A204.1 (cell line): ENCODE measurements around the gene PFKFB2.
A peak's percentile ranks its signal among the peaks of the same experiment; 100 is the strongest.
"Not testable (repeated sequence)": the region's sequence is repeated elsewhere in the genome, so short reads cannot be mapped to it uniquely, and the experiment has no call there.

Source experiments
- FAIRE-seq: peaks from 2 replicates; lab custom pipeline; 2012; peaks lifted over from hg19 to GRCh38; lab: Jason Lieb, UNC

Gene PFKFB2

GRCh38 chr1:207039380-207040180 lies 13.5 kb upstream of the PFKFB2 start:
- FAIRE-seq, result no peak

- FAIRE-seq, result no peak
These were observed 12.9 kb upstream of the PFKFB2 start for GRCh38 chr1:207040181-207040533.

- FAIRE-seq, result not testable (repeated sequence)
These were observed 11.7 kb upstream of the PFKFB2 start for GRCh38 chr1:207041397-207041796.

GRCh38 chr1:207045453-207045852 lies 7.6 kb upstream of the PFKFB2 start:
- no peak for FAIRE-seq

GRCh38 chr1:207047505-207047904 lies 5.6 kb upstream of the PFKFB2 start:
- no peak for FAIRE-seq

GRCh38 chr1:207048041-207048440 lies 5.0 kb upstream of the PFKFB2 start:
- FAIRE-seq, result no peak

GRCh38 chr1:207049054-207049453 lies 4.0 kb upstream of the PFKFB2 start:
- FAIRE-seq, result no peak

GRCh38 chr1:207049514-207049913 lies 3.6 kb upstream of the PFKFB2 start:
- FAIRE-seq, result no peak

- FAIRE-seq, result peak; percentile 40
These were observed 3.1 kb upstream of the PFKFB2 start for GRCh38 chr1:207049974-207050391.

- FAIRE-seq, result no peak
These were observed 2.4 kb upstream of the PFKFB2 start for GRCh38 chr1:207050480-207051190.

- no peak for FAIRE-seq
These were observed 1.7 kb upstream of the PFKFB2 start, which contains the start of gene YOD1 for GRCh38 chr1:207051191-207051943. YOD1 (minus strand) TSS chr1:207051208; CDS start chr1:207051030, 178 bp downstream.

GRCh38 chr1:207054491-207054890 lies 1.4 kb downstream of the PFKFB2 start:
- FAIRE-seq, result no peak

GRCh38 chr1:207055386-207056001 lies 2.4 kb downstream of the PFKFB2 start:
- no peak for FAIRE-seq

- no peak for FAIRE-seq
These were observed 3.6 kb downstream of the PFKFB2 start for GRCh38 chr1:207056673-207057072.

- FAIRE-seq, result no peak
These were observed 5.2 kb downstream of the PFKFB2 start for GRCh38 chr1:207058252-207058651.

- no peak for FAIRE-seq
These were observed 6.1 kb downstream of the PFKFB2 start for GRCh38 chr1:207058878-207059867.

GRCh38 chr1:207059881-207060280 lies 6.8 kb downstream of the PFKFB2 start:
- FAIRE-seq, result no peak

- no peak for FAIRE-seq
These were observed 7.5 kb downstream of the PFKFB2 start for GRCh38 chr1:207060596-207060995.

GRCh38 chr1:207062058-207062457 lies 9.0 kb downstream of the PFKFB2 start:
- FAIRE-seq, result no peak

- no peak for FAIRE-seq
These were observed 9.9 kb downstream of the PFKFB2 start for GRCh38 chr1:207063014-207063413.

GRCh38 chr1:207064561-207064960 lies 11.5 kb downstream of the PFKFB2 start:
- FAIRE-seq, result no peak
